ENCODE results near the gene DPYD.

Gene DPYD

DNA sequence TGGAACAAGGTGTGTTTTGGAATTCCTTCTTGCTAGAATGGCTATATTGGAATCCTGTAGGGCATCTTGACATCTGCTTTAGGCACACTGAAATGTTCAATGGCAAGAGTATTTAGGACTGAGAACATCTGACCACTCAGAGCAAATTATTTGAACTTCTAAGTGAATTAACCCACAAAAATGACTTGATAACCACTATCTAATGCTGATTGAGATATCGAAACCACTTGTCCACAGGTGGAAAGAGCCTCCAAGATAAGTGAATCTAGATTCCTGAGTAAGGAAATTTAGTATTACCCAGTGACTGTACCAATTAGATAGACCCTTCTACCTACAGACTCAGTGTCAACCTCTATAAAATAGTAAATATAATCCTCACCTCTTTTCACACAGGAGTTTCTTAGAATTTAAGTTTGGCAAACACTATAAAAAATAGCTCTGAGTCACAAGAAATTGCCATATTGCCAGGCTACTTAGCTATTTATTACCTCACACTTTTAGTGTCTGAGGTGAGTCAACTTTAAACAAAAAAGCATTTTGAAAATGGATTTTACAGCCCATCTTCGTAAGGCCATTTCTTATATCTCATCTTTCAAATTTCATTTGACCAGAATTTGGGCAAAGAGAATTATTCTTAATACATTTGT is 777.5 kb downstream of the DPYD start:
- DNase-seq (ENCODE audit: low read depth) = no peak

DNA sequence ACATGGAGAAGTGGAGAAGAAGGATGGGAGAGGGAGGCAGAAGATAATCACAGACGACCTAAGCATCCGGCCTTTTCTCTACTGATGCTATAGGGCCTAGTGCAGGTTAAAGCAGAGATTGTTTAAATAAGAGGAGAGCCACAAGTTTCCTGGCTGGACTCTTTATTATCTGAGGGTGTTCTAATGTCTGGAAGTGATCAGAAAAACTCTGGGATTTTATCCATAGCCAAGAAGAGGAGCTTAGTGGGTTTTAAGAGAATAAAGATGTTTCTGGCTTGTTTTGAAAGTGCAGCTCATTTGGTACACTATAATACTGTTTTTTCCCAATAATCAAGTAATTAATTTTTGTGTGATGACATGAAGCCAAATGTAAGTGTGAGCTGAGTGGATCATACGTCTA is 780.2 kb downstream of the DPYD start:
- no peak for DNase-seq (ENCODE audit: low read depth)

DNA sequence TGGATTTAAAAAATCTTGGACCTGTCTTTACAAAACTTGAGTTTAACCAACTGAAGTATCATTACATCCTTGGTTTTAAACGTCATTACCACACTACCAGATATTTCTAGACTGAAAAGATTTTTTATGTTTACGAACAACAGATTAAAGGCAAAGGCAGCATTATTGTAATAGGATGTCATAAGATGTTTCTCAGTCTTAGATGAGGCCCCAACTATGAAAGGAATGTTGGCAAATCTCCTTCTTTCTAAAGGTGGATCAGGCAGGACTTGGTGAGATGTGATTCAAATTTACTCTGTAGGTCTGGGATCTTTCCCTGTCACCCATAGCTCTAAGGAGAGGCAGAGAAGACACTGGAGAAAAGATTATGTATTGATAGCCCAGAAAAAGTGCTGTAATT is 781.3 kb downstream of the DPYD start:
- no peak for DNase-seq (ENCODE audit: low read depth)

DNA sequence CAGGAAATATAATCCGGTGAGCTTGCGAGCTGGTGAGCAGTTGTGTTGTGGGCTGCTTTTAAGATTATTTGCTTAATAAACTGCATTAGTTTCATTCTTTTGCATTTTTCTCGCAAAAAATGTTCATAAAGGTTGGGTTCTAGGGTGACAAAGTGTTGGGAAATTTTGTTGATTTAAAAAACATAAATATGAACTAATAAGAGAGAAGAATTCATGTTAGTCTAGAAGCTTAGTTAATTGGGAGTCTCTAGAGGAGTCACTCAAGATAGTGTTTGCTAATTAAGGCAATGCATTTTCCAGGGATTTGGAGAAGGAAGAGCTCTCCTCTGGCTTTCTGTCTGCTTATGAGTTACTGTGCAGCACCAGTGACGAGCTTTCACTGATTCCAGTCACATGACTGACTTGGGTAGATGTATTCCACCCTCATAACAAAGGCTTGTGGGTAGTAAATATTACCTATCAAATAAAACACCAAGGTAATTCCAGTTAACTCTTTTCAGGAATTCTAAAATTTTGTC is 782.3 kb downstream of the DPYD start:
- DNase-seq (ENCODE audit: low read depth) = no peak

DNA sequence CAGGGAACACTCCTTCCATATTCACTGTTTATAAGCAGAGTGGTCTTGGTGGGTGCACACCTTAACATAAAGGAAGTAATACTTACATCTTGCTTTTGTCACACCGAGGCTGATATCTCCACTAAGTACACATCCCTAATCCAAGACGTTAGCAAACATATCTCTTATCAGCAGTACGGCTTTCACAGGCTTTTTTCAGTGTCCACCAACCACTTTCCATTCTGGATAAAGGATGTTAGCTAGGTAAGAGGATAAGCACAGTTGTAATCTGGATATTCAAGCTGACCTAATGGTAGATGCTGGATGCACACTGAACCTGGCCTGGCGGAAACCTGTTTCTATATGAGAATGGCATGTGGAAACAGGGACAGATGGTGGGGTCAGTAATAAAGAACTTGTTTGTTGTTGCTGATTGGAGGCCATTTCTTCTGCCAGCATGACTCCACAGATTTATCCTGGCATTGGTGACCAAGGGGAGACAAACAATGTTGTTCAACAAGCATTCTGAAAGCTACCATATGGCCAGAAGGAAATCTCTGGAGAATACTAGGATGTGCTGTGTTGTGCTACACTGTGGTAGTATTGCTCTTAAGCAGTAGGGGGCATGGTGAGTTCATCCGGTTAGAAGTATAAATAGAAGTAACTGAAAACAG is 782.8 kb downstream of the DPYD start:
- DNase-seq (ENCODE audit: low read depth) = peak; percentile 61

DNA sequence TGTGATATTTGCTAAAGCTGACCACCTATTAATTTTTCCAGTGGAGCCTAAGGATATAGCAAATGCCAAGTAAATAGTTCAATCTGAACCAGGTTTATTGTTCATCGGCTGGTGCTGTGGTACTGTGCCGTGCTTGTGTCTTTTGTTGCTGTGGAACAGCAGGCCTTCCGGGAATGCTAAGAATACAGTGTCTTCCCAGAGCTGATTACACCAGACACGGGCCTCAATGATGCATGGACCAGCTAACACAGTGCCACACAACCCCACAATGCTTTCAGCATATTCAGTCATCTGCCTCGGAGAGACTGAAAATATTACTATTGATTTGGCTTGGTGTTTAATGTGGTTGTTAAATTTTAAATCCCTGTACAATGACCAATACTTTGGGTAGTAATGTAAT is 783.8 kb downstream of the DPYD start:
- DNase-seq (ENCODE audit: low read depth) = no peak

DNA sequence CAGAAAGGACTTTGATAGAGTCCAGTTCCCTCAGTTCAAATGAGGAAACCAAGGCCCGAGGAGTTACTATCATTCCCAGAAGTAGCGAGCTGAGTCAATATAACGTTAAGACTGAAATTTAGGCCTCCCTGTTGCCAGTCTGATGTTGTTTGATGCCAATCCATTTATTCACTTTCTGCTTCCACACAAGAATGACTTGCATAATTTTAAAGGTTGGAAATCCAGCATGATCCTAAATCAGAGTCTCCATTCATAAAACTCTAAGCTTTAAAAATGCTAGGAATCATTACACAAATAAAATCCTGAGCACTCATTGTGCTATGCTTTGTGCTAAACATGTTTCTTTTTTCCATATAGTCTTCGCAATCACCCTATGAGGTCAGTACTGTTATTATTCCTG is 784.9 kb downstream of the DPYD start:
- DNase-seq (ENCODE audit: low read depth) = no peak

DNA sequence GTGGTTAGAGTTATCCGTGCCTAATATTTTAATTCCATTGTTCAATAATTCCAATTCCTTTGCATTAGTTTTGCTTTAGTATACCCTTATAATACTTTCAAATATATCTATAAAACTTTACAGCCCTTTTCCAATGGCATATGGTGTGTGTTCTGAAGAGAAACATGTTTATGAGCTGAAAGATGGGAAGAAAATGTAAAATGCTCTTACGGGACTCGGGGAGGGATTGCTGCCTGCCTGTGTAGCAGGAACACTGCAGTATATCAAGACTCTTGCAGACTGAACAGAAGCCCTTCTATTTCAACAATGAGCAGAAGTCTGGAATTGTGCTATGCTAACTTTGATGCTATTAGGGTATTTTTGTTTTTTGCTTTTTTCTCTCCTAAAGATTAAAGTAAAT is 792.4 kb downstream of the DPYD start:
- no peak for DNase-seq (ENCODE audit: low read depth)

DNA sequence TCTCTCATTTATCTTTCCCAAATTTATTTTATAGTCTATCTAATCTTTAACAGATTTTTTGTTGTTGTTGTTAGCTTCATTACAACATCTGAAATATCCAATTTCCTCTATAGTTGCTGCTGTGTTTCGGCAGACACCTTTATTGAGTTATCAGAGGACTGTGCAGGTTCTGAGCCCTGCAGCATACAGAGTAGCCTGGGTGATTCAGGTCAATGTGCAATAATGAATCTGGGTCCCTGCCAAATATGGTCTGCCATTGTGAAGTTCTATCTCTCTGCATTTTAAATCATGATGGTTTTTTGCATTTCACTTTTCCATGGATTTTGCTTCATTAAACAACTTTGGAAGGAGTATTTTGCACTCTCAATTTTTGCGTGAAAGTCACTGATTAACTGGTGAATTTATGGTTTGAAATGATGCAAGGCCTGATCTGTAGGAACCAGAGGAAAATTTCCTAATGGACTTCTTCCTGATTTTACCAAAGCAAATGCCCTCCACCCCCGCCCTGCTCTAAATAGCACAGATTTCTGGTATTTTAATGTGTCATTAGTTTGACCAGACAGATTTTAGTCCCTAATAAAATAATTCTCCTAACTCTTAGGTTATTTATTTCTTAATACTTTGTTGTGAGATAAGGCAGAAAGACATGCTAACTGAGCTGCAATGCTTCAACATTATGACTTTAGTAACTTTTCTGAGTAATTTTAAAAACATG is 797.0 kb downstream of the DPYD start:
- no peak for DNase-seq (ENCODE audit: low read depth)

DNA sequence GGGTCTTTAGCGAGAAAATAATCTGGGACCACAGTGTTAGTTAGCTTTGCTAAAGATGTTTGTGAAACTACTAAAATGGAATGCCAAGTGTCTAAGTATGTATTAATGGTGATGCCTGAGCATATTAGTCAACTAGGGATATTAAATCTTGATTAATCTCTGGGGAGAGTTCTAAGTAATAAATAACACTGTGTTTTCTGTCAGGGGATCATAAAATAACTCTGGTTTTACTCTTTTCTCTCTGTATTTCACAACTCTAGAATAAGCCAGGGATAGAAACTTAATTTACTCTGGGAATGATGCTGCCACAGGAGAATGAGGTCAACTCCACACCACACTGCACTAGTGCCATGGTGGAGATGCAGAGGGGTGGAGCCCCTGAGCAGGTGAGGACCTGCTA is 800.0 kb downstream of the DPYD start:
- no peak for DNase-seq (ENCODE audit: low read depth)

DNA sequence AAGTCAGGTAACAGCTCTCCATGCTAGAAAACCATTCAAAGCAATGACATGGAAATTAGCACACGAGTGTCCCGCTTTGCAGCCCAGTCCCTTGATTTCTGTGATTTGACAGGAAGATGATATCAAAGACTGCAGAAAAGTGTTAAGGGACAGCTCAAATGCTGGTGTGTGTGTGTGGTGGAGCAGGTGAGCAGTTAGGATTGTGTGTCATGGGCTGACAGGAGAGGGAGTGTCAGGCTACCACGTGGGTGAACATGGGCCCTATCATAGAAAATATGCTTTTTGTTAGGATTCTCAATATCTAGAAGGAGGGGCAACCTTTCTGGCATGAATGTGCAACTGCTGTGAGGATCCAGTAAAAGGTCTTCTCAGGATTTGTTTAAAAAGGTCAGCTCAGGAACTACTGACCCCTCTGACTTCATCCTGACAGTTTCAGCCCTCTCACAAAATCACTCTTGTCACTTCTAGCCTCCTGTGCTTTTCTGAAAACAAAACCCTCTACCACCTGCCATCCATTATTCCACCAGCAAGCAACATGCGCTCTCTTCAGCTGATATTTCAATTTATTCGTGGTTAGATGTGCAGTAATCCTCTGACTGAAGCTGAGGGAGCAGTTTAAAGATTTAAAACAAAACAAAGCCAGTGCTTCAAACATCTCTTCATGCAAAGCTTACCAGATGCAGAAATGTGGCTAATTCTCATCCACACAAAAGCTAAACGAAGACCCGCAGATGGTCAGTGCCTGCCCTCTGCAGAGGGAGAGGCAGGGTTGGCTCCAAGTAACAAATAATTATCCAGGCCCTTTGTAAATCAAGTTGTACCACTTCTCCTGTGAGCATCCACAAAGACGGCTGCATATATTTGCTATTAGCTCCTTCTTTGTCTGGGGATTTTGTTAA is 801.3 kb downstream of the DPYD start:
- DNase-seq (ENCODE audit: low read depth) = no peak

DNA sequence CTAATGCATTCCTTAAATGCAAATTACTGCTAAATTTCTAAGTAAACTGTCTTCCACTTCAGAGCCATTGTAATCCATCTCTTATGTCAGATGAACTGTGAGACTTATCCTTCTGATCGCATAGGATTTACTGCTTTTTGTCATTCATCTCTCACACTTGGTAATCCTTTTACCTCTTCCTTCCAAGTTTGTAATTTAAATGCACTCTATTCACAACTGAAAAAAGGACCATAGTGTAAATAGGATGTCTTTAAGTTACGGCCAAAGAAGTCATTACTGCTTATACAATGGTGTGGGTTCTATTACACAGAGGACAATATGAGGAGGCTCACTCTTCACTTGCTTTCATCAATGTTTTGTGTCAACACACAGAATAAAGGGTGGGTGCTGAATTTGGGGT is 806.0 kb downstream of the DPYD start:
- no peak for DNase-seq (ENCODE audit: low read depth)

DNA sequence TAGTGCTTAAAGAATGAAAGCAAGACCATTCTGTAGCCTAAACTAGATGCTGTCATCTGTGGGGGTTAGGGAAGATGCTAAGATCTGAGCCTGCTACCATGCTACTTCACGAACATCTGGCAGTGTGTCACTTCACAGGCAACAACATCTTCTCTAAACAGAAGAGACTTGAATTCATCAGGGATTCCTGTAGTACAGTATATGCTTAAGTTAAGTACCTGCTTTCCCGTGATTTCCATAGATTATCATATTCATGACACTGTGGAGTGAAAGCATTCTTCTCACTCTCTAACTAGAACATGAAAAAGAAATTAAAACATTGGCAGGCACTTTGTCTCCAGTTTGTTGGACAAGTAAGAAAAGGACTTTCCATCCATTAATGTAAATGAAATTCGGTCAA is 808.4 kb downstream of the DPYD start:
- DNase-seq (ENCODE audit: low read depth) = no peak

DNA sequence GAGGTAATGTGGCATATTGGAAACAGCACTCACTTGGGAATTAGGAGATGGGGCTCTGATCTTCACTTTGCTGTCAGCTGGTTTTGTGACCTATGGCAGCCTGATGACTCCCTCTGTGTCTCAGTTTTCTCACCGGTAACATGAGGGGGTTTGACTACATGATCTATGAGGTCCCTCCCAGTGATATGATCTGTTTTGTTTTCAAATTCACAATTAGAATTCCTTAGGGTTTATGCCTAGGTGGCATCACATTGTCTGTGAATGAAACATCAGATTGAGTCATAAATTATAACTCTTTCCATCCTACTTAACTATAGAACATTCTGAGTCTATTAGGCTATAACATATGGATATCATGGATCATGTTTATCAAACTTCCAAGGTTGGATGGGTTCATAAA is 812.7 kb downstream of the DPYD start:
- DNase-seq (ENCODE audit: low read depth) = no peak

DNA sequence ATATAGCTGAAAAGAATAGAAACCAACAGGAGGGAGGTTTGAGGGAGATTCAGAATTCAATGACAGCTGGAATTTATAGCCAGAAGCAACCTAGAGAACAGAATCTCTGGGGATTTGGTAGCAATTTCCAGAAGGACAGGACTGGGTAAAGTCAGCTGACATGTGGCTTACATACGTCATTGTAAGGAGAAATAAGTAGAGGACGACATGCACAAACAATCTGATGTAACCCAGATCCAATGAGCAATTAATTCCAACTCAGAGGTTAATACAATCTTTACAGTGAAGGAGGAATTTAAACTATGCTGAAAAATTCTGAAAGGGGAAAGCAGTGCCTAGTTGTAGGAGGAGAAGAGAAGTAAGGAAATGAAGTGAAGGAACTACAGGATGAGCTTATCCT is 815.3 kb downstream of the DPYD start:
- DNase-seq (ENCODE audit: low read depth) = no peak

DNA sequence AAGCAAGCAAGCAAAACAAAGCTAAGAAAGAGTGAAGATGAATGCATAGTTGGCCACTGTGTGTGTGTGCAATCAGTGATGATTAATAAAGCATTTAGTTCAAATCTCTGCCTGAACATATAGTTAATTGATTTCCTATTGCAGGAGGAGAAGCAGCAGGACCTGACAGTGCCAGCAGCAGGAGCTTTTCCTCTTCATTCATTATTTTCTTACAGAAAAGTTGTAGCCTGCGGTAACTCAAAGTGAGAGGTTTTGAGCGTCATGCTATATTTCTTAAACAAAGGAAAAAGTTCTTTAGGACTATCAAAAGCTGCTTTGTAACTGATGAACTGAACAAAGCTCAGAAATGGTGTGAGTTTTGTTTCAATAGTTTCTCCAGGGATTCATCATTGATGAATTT is 819.3 kb downstream of the DPYD start:
- no peak for DNase-seq (ENCODE audit: low read depth)

DNA sequence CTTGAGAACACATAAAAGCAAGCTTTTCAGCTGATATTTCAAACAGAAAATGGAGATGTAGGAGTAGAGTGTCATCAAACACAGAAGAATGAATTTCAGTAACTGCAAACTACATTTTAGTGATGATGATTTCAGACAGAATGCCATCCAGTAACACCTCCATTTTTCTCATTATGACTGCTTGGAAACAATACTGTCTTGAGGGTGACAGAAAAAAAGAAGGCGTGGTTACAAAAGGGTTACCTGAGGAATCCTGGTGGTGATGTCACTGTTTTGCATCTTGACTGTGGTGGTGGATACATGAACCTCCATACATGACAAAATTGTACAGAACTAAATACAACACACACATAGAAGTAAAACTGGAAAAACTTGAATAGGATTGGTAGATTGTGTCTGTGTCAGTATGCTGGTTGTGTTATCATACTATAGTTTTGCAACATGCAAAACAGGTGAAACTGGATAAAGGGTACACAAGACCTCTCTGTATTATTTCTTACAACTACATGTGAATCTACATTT is 823.4 kb downstream of the DPYD start:
- no peak for DNase-seq (ENCODE audit: low read depth)

DNA sequence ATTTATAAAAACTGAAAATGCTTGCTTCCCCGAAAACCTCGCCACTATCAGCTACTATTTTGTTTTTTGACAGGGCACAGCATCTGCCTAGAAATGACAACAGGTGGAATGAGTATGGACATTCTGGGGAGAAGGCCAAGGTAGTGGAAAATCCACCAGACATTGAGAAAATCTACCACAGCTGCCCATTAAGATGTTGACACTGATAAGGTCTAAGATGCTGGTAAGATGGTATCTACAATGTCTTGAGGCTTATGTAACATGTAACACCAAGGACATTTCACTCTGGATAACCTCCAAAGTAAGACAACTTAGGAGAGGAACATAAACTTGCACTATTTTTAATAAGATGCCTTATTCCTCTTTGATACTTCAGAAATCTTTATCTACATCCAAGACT is 825.1 kb downstream of the DPYD start:
- DNase-seq (ENCODE audit: low read depth) = no peak

DNA sequence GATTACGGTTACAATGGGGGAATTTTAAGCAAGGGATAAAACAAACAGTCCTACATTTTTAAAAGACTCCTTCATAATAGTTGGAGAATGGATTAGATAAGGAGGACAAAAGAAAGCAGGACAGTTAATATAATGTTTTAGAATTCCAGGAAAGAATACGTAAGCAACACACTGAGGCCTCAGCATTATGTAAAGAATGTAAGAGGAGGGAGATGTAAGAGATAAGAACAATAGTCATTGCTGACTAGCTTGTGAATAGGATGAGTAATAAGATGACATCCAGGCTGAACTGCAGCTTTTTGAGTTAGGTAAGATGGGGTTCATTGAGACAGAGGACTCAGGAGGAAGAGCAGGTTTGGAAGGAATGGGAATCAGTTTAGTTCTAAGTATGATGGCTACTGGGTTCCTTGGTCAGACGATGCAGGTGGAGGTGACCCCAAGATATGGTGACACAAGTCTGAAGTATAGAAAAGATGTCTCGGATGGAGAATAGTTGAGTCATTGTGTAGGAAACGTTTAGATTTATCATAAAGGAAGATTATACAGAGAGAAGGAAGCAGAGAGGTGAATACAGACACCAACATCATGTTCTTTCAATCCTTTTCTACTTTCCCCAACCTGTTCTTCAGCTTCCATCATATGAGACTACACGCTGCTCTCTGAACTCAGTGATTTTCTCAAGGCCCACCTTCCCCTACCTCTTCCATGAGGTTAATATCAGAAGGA is 826.4 kb downstream of the DPYD start:
- DNase-seq (ENCODE audit: low read depth) = peak; percentile 13

DNA sequence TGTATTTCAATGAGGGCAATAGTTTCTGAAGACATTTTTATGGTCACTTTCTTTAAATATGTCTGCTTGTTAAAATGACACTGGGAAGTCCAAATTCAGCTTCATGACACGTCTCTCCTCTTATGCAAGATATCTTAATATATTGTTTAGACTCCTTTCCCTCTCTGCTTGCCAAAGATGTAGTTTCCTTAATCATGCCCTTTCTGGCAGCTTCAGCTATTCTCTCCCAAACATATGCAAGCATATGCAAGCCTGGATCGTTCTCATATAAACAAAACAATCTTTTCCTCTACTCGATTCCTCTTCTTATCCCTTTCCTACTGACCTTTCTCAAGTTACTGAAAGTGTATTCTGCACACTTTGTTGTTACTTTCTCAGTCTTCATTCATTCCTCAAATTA is 827.1 kb downstream of the DPYD start:
- no peak for DNase-seq (ENCODE audit: low read depth)

DNA sequence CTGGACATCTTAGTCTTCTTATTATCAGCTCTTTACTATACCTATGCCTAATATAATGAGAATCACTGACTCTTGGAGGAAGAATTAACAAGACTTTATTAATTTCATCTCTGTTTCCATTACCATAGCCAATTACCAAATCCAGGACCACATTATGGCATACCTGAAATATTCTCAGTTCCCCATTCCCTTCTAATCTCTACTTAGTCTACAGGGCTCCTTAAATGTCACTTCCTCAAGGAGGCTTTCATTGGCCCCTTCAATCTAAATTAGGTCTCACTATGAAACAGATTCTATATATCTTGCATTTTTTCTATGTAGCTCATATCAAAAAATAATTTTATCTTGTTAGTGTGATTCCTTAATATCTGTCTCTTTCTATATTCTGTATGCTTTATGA is 828.0 kb downstream of the DPYD start:
- no peak for DNase-seq (ENCODE audit: low read depth)
